ENCODE data around the gene GNRH2. TPM values are rescaled to one million over a fixed set of nuclear protein-coding genes. Genes with fewer than 3 reads are reported as not detected.

The GNRH2 gene
- total RNA-seq, 1 experiment from 2014 or later = 1.1 TPM

- H2AFZ ChIP-seq (ENCODE audit: low read length) = no peak overlapping the region
- no peak overlapping the region for H2BK12ac ChIP-seq (ENCODE audit: insufficient read length, low read depth, low read length)
- Mint-ChIP-seq H3K9me3 (peaks cover 0 to 2% of the 10 kb centered on the region in 2 experiments; a peak in 2 of 5 replicates), H3K4me3 (peak overlapping the region; percentile 42 to 70), H3K27me3 (ENCODE audit: low read depth) (peaks cover 61% of the 10 kb centered on the region), H3K27ac (no peak overlapping the region; a peak in 1 of 7 replicates), H3K36me3 (ENCODE audit: insufficient read depth in 1 of 3, low read depth in 3 of 3) (no peaks in the 10 kb centered on the region; a peak in 2 of 7 replicates), H3K4me1 (peaks cover 0 to 6% of the 10 kb centered on the region in 2 experiments; a peak in 1 of 4 replicates)
- WGBS (ENCODE audit: extremely low coverage, insufficient read length, low lambda C conversion rate) = no CpG with 5 or more reads among the region's 76 CpGs
- H3K56ac ChIP-seq (ENCODE audit: insufficient read length, low read depth, low read length) = no peak overlapping the region
- H3K27me3 ChIP-seq (ENCODE audit: insufficient read depth, low read length) = peaks cover 29% of the 10 kb centered on the region
- H3K9me3 ChIP-seq (ENCODE audit: control insufficient read depth, low read depth, low read length) = no peaks in the 10 kb centered on the region
- no peak overlapping the region for H3T11ph ChIP-seq (ENCODE audit: low read length)
- H3K27ac ChIP-seq (ENCODE audit: insufficient read length, low read depth, low read length) = no peak overlapping the region
- no peak overlapping the region for H2BK15ac ChIP-seq (ENCODE audit: low read depth, low read length)
- H2AK5ac ChIP-seq (ENCODE audit: insufficient read length, low read length) = no peak overlapping the region
- no peak overlapping the region for H4K91ac ChIP-seq (ENCODE audit: insufficient read length, low read depth, low read length)
- no peak overlapping the region for H3K23ac ChIP-seq (ENCODE audit: insufficient read length, low read depth, low read length)
- no peak overlapping the region for H2BK120ac ChIP-seq (ENCODE audit: low read depth, low read length, poor library complexity, severe bottlenecking)
- H3K23me2 ChIP-seq (ENCODE audit: insufficient read length, low read depth, low read length, poor library complexity, severe bottlenecking) = peaks cover 4% of the 10 kb centered on the region
- no peak overlapping the region for H4K5ac ChIP-seq (ENCODE audit: insufficient read length, low read depth, low read length)
- H3K18ac ChIP-seq (ENCODE audit: insufficient read length, low read depth, low read length) = no peak overlapping the region
- no peaks in the 10 kb centered on the region for H3K79me1 ChIP-seq (ENCODE audit: insufficient read depth, low read depth, low read length, poor library complexity, severe bottlenecking)
- H3K14ac ChIP-seq (ENCODE audit: insufficient read depth, low read length) = no peak overlapping the region
- DNase-seq = peak; percentile 57
- no peaks in the 10 kb centered on the region for H3K79me2 ChIP-seq (ENCODE audit: insufficient read depth, low read length)
- no peak overlapping the region for H2BK20ac ChIP-seq (ENCODE audit: low read depth, low read length, poor library complexity, severe bottlenecking)
- no peaks in the 10 kb centered on the region; the same call in 1 of the 2 replicates for H3K4me1 ChIP-seq (ENCODE audit: insufficient read depth, low read length)
- no peak overlapping the region for H4K8ac ChIP-seq (replicated peaks; ENCODE audit: insufficient read length, low read depth, low read length)
- no peak for TF ChIP-seq CTCF (conservative IDR thresholded peaks at IDR 0.05)
- no peak overlapping the region for H3K4ac ChIP-seq (ENCODE audit: low read depth, low read length)
- H4K20me1 ChIP-seq (ENCODE audit: control insufficient read depth, insufficient read depth, insufficient read length) = no peaks in the 10 kb centered on the region
- H3K9ac ChIP-seq (ENCODE audit: extremely low read depth, insufficient read length, low read length) = no peak overlapping the region
- H2BK5ac ChIP-seq (ENCODE audit: insufficient read length, low read length) = no peak overlapping the region
- peak overlapping the region; percentile 77 for H3K4me2 ChIP-seq (ENCODE audit: insufficient read depth, insufficient read length, low read length)
Measured at GRCh38 chr20:3082955-3083952, 39.8 kb downstream of the GNRH2 start.

Measured in H9 (cell line).